Activated T-cell treated with anti-CD3 and anti-CD28 coated beads, Interleukin-2, amount 50 U/mL, for 48 hours (primary cell): ENCODE data around the gene SYCE3.

Experiments
- DNase-seq, 2 experiments: peaks; one replicate each; pipeline ENCODE4 v3.0.0-alpha.2; 2020

SYCE3 gene

GRCh38 chr22:50599816-50600455 is 37.2 kb upstream of the SYCE3 start:
- DNase-seq, result peak; percentile 61 to 72

- DNase-seq, result no peak
Observed at GRCh38 chr22:50597097-50597496, 34.4 kb upstream of the SYCE3 start.

- no peak for DNase-seq
Observed at GRCh38 chr22:50595189-50595588, 32.5 kb upstream of the SYCE3 start.

- DNase-seq, result no peak
Observed at GRCh38 chr22:50587407-50587806, 24.7 kb upstream of the SYCE3 start.

GRCh38 chr22:50586416-50586815 is 23.7 kb upstream of the SYCE3 start:
- DNase-seq, result no peak

GRCh38 chr22:50585781-50586180 is 23.1 kb upstream of the SYCE3 start:
- DNase-seq, result no peak

GRCh38 chr22:50585238-50585637 is 22.5 kb upstream of the SYCE3 start:
- DNase-seq, result no peak

GRCh38 chr22:50584106-50585096 is 21.7 kb upstream of the SYCE3 start:
- no peak for DNase-seq

- DNase-seq, result no peak
Observed at GRCh38 chr22:50583294-50583861, 20.7 kb upstream of the SYCE3 start.

- peak; percentile 98 to 99 for DNase-seq
Observed at GRCh38 chr22:50582493-50583293, 20.0 kb upstream of the SYCE3 start, which contains the start of gene CHKB. TSS of gene CHKB (minus strand) at chr22:50582849. CDS start at chr22:50582781, 68 bp downstream.

- DNase-seq, result peak; percentile 59 to 70
Observed at GRCh38 chr22:50581950-50582492, 19.3 kb upstream of the SYCE3 start.

GRCh38 chr22:50581031-50581949 is 18.6 kb upstream of the SYCE3 start:
- DNase-seq, result no peak

- no peak for DNase-seq
Observed at GRCh38 chr22:50579752-50580151, 17.0 kb upstream of the SYCE3 start.

- no peak for DNase-seq
Observed at GRCh38 chr22:50578776-50579310, 16.1 kb upstream of the SYCE3 start.

- DNase-seq, result no peak
Observed at GRCh38 chr22:50577987-50578775, 15.5 kb upstream of the SYCE3 start, which contains the start of gene CPT1B. TSS of gene CPT1B (minus strand) at chr22:50578427. CDS start at chr22:50577915, 512 bp downstream.

- DNase-seq, result no peak
Observed at GRCh38 chr22:50577697-50577986, 14.9 kb upstream of the SYCE3 start.

- no peak for DNase-seq
Observed at GRCh38 chr22:50576806-50577696, 14.3 kb upstream of the SYCE3 start.

- no peak for DNase-seq
Observed at GRCh38 chr22:50576070-50576469, 13.4 kb upstream of the SYCE3 start.

GRCh38 chr22:50575426-50575941 is 12.8 kb upstream of the SYCE3 start:
- DNase-seq, result no peak
